HepG2 (cell line): ENCODE data around the gene NUDT3. TPM values are rescaled to one million over a fixed set of nuclear protein-coding genes. Genes with fewer than 3 reads are reported as not detected.

Experiments
- ATM ChIP-seq: fragments of 450-650 bp; IDR thresholded peaks from 2 replicates; pipeline ENCODE4 v1.7.1; 2017; ENCODE audit warnings: mild to moderate bottlenecking, borderline replicate concordance
- CCAR2 ChIP-seq: fragments of 200-400 bp; formaldehyde crosslinking; optimal IDR thresholded peaks from 2 replicates; pipeline ENCODE3; 2018; ENCODE audit warnings: low read depth, mild to moderate bottlenecking, low read length, moderate library complexity
- CSRNP2 ChIP-seq: sonication (generic); formaldehyde crosslinking; conservative IDR thresholded peaks from 2 replicates; pipeline ENCODE4 v1.8.0; 2022; ENCODE audit warnings: low read depth, missing genetic modification reagents
- FOXP4 ChIP-seq: sonication (generic); formaldehyde crosslinking; IDR thresholded peaks from 2 replicates; pipeline ENCODE4 v1.4.0; 2020; ENCODE audit warnings: missing genetic modification reagents
- KDM3A ChIP-seq: IDR thresholded peaks from 2 replicates; pipeline ENCODE4 v1.6.1; 2018; ENCODE audit warnings: low read depth, missing compliant biosample characterization
- MBD4 ChIP-seq: IDR thresholded peaks from 2 replicates; pipeline ENCODE4 v1.6.1; 2012; ENCODE audit warnings: low read length, inconsistent platforms, borderline replicate concordance
- NCOA2 ChIP-seq: sonication (generic); formaldehyde crosslinking; IDR thresholded peaks from 2 replicates; pipeline ENCODE4 v1.8.0; 2022; ENCODE audit warnings: inconsistent platforms
- POGZ ChIP-seq: sonication (generic); formaldehyde crosslinking; IDR thresholded peaks from 2 replicates; pipeline ENCODE4 v1.4.0; 2020; ENCODE audit warnings: mild to moderate bottlenecking, missing genetic modification reagents
- SAFB2 ChIP-seq: sonication (generic); formaldehyde crosslinking; IDR thresholded peaks from 2 replicates; pipeline ENCODE4 v1.5.1; 2020; ENCODE audit warnings: missing genetic modification reagents, low read depth, mild to moderate bottlenecking, borderline replicate concordance
- SALL2 ChIP-seq: sonication (generic); formaldehyde crosslinking; IDR thresholded peaks from 2 replicates; pipeline ENCODE4 v1.8.1; 2023; ENCODE audit warnings: mild to moderate bottlenecking, missing genetic modification reagents, inconsistent platforms
- TEAD3 ChIP-seq: optimal IDR thresholded peaks from 2 replicates; pipeline ENCODE3; 2016; ENCODE audit warnings: borderline replicate concordance
- U2AF2 ChIP-seq: fragments of 200-400 bp; formaldehyde crosslinking; IDR thresholded peaks from 2 replicates; pipeline ENCODE4 v1.6.1; 2017; ENCODE audit warnings: low read depth, mild to moderate bottlenecking, low read length
- ZBTB44 ChIP-seq: sonication (generic); formaldehyde crosslinking; IDR thresholded peaks from 2 replicates; pipeline ENCODE4 v1.4.0; 2020; ENCODE audit warnings: missing genetic modification reagents
- ZNF281 ChIP-seq: sonication (generic); formaldehyde crosslinking; IDR thresholded peaks from 2 replicates; pipeline ENCODE4 v1.4.0; 2020; ENCODE audit warnings: missing genetic modification reagents, borderline replicate concordance
- ZNF510 ChIP-seq: sonication (generic); formaldehyde crosslinking; IDR thresholded peaks from 2 replicates; pipeline ENCODE4 v1.4.0; 2020; ENCODE audit warnings: low read depth, mild to moderate bottlenecking, missing genetic modification reagents
- ZNF556 ChIP-seq: sonication (generic); formaldehyde crosslinking; IDR thresholded peaks from 2 replicates; pipeline ENCODE4 v1.4.0; 2020; ENCODE audit warnings: mild to moderate bottlenecking, missing genetic modification reagents, borderline replicate concordance
- ZNF607 ChIP-seq: sonication (generic); formaldehyde crosslinking; IDR thresholded peaks from 2 replicates; pipeline ENCODE4 v1.5.1; 2020; ENCODE audit warnings: missing genetic modification reagents, mild to moderate bottlenecking, borderline replicate concordance
- ZNF614 ChIP-seq: IDR thresholded peaks from 2 replicates; pipeline ENCODE4 v1.6.1; 2018; ENCODE audit warnings: missing biosample characterization, missing genetic modification reagents, inconsistent platforms, borderline replicate concordance
- ZNF782 ChIP-seq: sonication (generic); formaldehyde crosslinking; IDR thresholded peaks from 2 replicates; pipeline ENCODE4 v1.4.0; 2020; ENCODE audit warnings: missing genetic modification reagents, mild to moderate bottlenecking, borderline replicate concordance
- ZNF784 ChIP-seq: sonication (generic); formaldehyde crosslinking; IDR thresholded peaks from 2 replicates; pipeline ENCODE4 v1.5.1; 2020; ENCODE audit warnings: missing genetic modification reagents, mild to moderate bottlenecking, borderline replicate concordance
- polyA plus RNA-seq, 8 experiments: library from polyadenylated mRNA; depleted of rRNA in 3 of 8; stranded (reverse) in 7 of 8; unstranded in 1 of 8; fragments of >200 nt; fragmentation: Illumina TruSeq in 4 of 8; extraction: Trizol in 4 of 8; gene quantifications; 2 replicates each; pipeline versions ENCODE4 v1.2.1 to v1.2.3, GENCODE V29; 2011 to 2016; ENCODE audit warnings: low read depth in 4 of 8, missing spikeins in 1 of 8, mixed read lengths in 1 of 8; ENCODE audit not compliant: insufficient read depth in 1 of 8
- total RNA-seq, 5 experiments: library from RNA; depleted of rRNA; stranded (reverse); fragments of >200 nt; fragmentation: Illumina TruSeq; extraction: Trizol; gene quantifications; 2 replicates each; pipeline ENCODE4 v1.2.3, GENCODE V29; 2016; ENCODE audit warnings: low read depth in 1 of 5

The NUDT3 gene
- total and polyA plus RNA-seq, 2 of the 13 experiments (the other 11 are each of a cell fraction or from before 2014, with no cell fraction given), result 20.2 to 20.6 TPM

GRCh38 chr6:34392497-34393190 is at the start of gene NUDT3 (continued):
- peak; percentile 20; the same call in 1 of the 2 replicates for TF ChIP-seq ZNF281
- TF ChIP-seq ZNF556, result peak; percentile 72; the same call in 1 of the 2 replicates
- 0 out of 2 replicates have a peak, but pooled peaks have one; percentile 17 for TF ChIP-seq ZBTB44 (CRISPR knock-in tag)
- no peak for TF ChIP-seq CCAR2
- no peak for TF ChIP-seq MBD4
- no peak for TF ChIP-seq ZNF784 (CRISPR knock-in tag)
- no peak for TF ChIP-seq CSRNP2 (CRISPR knock-in tag)
- TF ChIP-seq ZNF607, result no peak; the same call in 1 of the 2 replicates
- TF ChIP-seq KDM3A (CRISPR knock-in tag), result peak; percentile 98
- peak; percentile 100 for TF ChIP-seq U2AF2
- TF ChIP-seq ATM, result no peak
- TF ChIP-seq POGZ (CRISPR knock-in tag), result peak; percentile 94
- TF ChIP-seq FOXP4 (CRISPR knock-in tag), result peak; percentile 46; the same call in 1 of the 2 replicates
- peak; percentile 88 for TF ChIP-seq SALL2 (CRISPR knock-in tag)
- 0 out of 2 replicates have a peak, but pooled peaks have one; percentile 68 for TF ChIP-seq ZNF782 (CRISPR knock-in tag)
- TF ChIP-seq TEAD3 (CRISPR knock-in tag), result peak; percentile 84
- TF ChIP-seq ZNF510 (CRISPR knock-in tag), result no peak
- peak; percentile 79; the same call in 1 of the 2 replicates for TF ChIP-seq ZNF614 (CRISPR knock-in tag)
- peak; percentile 62 for TF ChIP-seq NCOA2
- TF ChIP-seq SAFB2, result no peak; the same call in 1 of the 2 replicates
